Transverse colon (tissue), 4 donors: ENCODE results near the gene DIS3L2. TPM values are rescaled to one million over a fixed set of nuclear protein-coding genes. Genes with fewer than 3 reads are reported as not detected.

Experiments used
- DNase-seq: peaks from one replicate; pipeline ENCODE4 v3.0.0-alpha.2; 2019
- H3K27ac ChIP-seq, 4 donors: fragments of 200-600 bp; sonication (generic); 2 replicates each; pipeline ENCODE4 v1.5.1; 2016 to 2018; ENCODE audit warnings: inconsistent platforms in 4 of 4
- H3K27me3 ChIP-seq: fragments of 200-600 bp; sonication (generic); 2 replicates; pipeline ENCODE4 v1.5.1; 2017; ENCODE audit warnings: inconsistent platforms
- H3K36me3 ChIP-seq, 4 donors: fragments of 200-600 bp; sonication (generic); 2 replicates each; pipeline ENCODE4 v1.5.1; 2017 to 2019; ENCODE audit warnings: inconsistent platforms in 4 of 4
- H3K4me1 ChIP-seq, 4 donors: fragments of 200-600 bp; sonication (generic); 2 replicates each; pipeline ENCODE4 v1.5.1; 2017 to 2020; ENCODE audit warnings: inconsistent platforms in 4 of 4
- H3K4me3 ChIP-seq, 4 donors: fragments of 200-600 bp; sonication (generic); 1 replicate in 1 of 4; 2 replicates in 3 of 4; pipeline versions ENCODE4 v1.5.1 to v1.6.1; 2017 to 2019; ENCODE audit warnings: inconsistent platforms in 4 of 4
- H3K9me3 ChIP-seq, 2 donors: fragments of 200-600 bp; sonication (generic); 2 replicates each; pipeline ENCODE4 v1.5.1; 2017 to 2019; ENCODE audit warnings: inconsistent platforms in 2 of 2
- EP300 ChIP-seq: sonication (generic); formaldehyde crosslinking; IDR thresholded peaks from one replicate; pipeline ENCODE4 v1.6.1; 2017; ENCODE audit warnings: antibody characterized with exemption, low read depth
- POLR2A ChIP-seq: fragments of 450-650 bp; IDR thresholded peaks from one replicate; pipeline ENCODE4 v1.6.1; 2016; ENCODE audit warnings: antibody characterized with exemption, mild to moderate bottlenecking, moderate library complexity
- POLR2AphosphoS5 ChIP-seq, 3 donors: sonication (generic); formaldehyde crosslinking; IDR thresholded peaks; one replicate each; pipeline ENCODE4 v1.6.1; 2016; ENCODE audit warnings: antibody characterized with exemption in 3 of 3
- WGBS, 2 donors: methylation state at CpG; one replicate each; pipeline ENCODE4 v1.1.5; 2018; ENCODE audit warnings: low coverage in 1 of 2; 5-methylcytosine and 5-hydroxymethylcytosine counted together
- in situ Hi-C, 4 donors: fragments of 200-750 bp; cut with MboI; loops; one replicate each; pipeline versions ENCODE4 v1.15.0 to v1.15.1; 2017; ENCODE audit warnings: low sequenced_read_pairs in 3 of 4, low pct_ligation_motif_present in 1 of 4, low pct_unique_long_range_greater_than_20kb in 1 of 4
- intact Hi-C: fragments of 100-400 bp; cut with DNase I; formaldehyde crosslinking; loops from one replicate; pipeline ENCODE4 v1.15.1; 2023; ENCODE audit warnings: low total_unique reads
- total RNA-seq, 4 donors: library from RNA; depleted of rRNA; stranded (reverse); fragments of >200 nt; gene quantifications; one replicate each; pipeline ENCODE4 v1.1.0, GENCODE V29; 2016
- TF ChIP-seq, protein P1 (sequence below), 5 experiments: fragments of 200-600 bp in 3 of 5; fragments of 450-650 bp in 2 of 5; sonication (generic) in 3 of 5; IDR thresholded peaks; 1 replicate in 2 of 5; 2 replicates in 3 of 5; pipeline ENCODE4 v1.5.1; 2016 to 2017; ENCODE audit warnings: antibody characterized with exemption in 5 of 5, inconsistent platforms in 3 of 5, mild to moderate bottlenecking in 2 of 5, moderate library complexity in 1 of 5

Gene DIS3L2
- total RNA-seq, 4 donors from 2014 or later = 24.7 to 99.9 (median 51.2) TPM

DNA sequence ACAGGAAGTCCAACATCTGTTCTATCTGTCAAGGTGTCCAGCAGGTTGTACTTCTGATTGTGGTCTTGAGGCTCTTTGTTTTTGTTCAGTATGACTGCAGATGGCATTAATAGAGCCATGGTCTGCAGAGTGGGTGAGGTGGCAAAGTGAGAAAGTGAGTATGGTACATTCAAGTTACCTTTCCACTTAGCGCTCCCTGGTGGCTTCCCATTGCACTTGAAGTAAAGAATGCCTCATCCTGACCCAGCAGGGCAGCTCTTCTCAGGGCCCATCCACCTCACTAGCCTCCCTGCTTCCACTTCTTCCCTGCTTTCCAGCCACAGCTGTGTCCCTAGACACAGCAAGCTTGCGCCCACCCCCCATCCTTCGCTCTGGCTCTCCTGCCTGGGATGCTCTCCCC lies 269.0 kb downstream of the DIS3L2 start:
- WGBS, 2 donors = 97 to 100% methylated on average over 2 to 3 of the region's 3 CpGs
- Histone ChIP-seq H3K4me3 (no peak overlapping the region), H3K9me3 (no peaks in the 10 kb centered on the region), H3K27ac (no peak overlapping the region), H3K27me3 (no peaks in the 10 kb centered on the region), H3K36me3 (no peaks in the 10 kb centered on the region), H3K4me1 (peaks cover 0 to 19% (median 12%) of the 10 kb centered on the region in 4 donors)
- intact Hi-C loops (no loop called here), in situ Hi-C loops (no loop called here)
- TF ChIP-seq POLR2AphosphoS5 (IDR thresholded peaks at IDR 0.05) = no peak
- no peak for TF ChIP-seq EP300
- TF ChIP-seq, protein P1, sequence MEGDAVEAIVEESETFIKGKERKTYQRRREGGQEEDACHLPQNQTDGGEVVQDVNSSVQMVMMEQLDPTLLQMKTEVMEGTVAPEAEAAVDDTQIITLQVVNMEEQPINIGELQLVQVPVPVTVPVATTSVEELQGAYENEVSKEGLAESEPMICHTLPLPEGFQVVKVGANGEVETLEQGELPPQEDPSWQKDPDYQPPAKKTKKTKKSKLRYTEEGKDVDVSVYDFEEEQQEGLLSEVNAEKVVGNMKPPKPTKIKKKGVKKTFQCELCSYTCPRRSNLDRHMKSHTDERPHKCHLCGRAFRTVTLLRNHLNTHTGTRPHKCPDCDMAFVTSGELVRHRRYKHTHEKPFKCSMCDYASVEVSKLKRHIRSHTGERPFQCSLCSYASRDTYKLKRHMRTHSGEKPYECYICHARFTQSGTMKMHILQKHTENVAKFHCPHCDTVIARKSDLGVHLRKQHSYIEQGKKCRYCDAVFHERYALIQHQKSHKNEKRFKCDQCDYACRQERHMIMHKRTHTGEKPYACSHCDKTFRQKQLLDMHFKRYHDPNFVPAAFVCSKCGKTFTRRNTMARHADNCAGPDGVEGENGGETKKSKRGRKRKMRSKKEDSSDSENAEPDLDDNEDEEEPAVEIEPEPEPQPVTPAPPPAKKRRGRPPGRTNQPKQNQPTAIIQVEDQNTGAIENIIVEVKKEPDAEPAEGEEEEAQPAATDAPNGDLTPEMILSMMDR (IDR thresholded peaks at IDR 0.05) = peak in 1 of 5 experiments; percentile 8
- no peak for TF ChIP-seq POLR2A
- DNase-seq = peak; percentile 26

GRCh38 chr2:232231554-232231953 lies 270.0 kb downstream of the DIS3L2 start:
- no peak for DNase-seq
- H3K9me3 ChIP-seq = no peaks in the 10 kb centered on the region

GRCh38 chr2:232232915-232233314 lies 271.4 kb downstream of the DIS3L2 start:
- no peak for TF ChIP-seq POLR2A
- TF ChIP-seq, protein P1 (IDR thresholded peaks at IDR 0.05) = no peak
- TF ChIP-seq POLR2AphosphoS5 (IDR thresholded peaks at IDR 0.05) = no peak
- TF ChIP-seq EP300 = no peak
- 88 to 95% methylated on average over 2 of the region's 2 CpGs for WGBS, 2 donors
- intact Hi-C loops (no loop called here), in situ Hi-C loops (no loop called here)
- H3K9me3 ChIP-seq = no peaks in the 10 kb centered on the region
- no peak overlapping the region for H3K4me3 ChIP-seq
- no peaks in the 10 kb centered on the region for H3K36me3 ChIP-seq
- H3K4me1 ChIP-seq = peaks cover 5 to 27% (median 18%) of the 10 kb centered on the region in 4 donors
- no peaks in the 10 kb centered on the region for H3K27me3 ChIP-seq
- H3K27ac ChIP-seq = no peak overlapping the region
- DNase-seq = no peak

More at GRCh38 chr2:232231554-232231953, 270.0 kb downstream of the DIS3L2 start:
- H3K27ac ChIP-seq = no peak overlapping the region
- no peak overlapping the region for H3K4me3 ChIP-seq
- TF ChIP-seq POLR2AphosphoS5 (IDR thresholded peaks at IDR 0.05) (no peak), EP300 (no peak), POLR2A (no peak)
- TF ChIP-seq, protein P1 (IDR thresholded peaks at IDR 0.05) = no peak
- intact Hi-C loops (no loop called here), in situ Hi-C loops (no loop called here)
- WGBS, 2 donors = 80% methylated on average over 4 of the region's 4 CpGs; no CpG with 5 or more reads in 1 of the 2 donors
- peaks cover 5 to 27% (median 19%) of the 10 kb centered on the region in 4 donors for H3K4me1 ChIP-seq
- no peaks in the 10 kb centered on the region for H3K27me3 ChIP-seq
- H3K36me3 ChIP-seq = no peaks in the 10 kb centered on the region

DNA sequence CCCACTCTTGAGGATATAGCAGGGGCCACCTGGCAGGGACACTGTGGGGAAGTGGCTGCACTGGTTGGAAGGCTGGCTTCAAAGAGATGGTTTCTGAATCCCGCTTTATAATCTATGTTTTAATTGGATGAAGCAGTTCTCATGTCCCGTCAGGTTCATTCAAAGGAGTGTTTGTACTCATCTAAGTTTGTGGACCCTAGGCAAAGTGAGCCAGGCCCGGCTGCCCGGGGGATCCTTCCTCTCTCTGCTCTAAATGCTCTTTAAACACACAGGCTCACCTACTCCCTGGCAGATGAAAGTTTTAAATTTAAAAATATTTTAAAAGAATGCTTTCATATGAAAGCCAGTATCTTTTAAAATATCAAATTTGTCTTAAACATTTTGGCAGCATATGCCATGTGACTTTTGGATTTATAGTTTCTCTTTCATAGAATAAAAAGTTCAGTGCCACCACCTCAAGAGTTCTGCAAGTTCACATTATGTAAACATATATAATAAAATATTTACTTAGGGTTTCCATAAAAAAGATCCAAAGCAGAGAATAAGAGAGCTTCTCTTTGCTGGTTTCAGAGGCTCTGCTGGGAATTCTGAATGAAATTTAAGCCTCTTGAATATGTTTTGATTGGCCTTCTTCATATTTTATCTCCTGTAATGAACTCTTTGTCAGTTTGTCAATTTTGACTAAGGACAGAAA lies 273.6 kb downstream of the DIS3L2 start:
- no peak for DNase-seq
- Histone ChIP-seq H3K4me3 (no peak overlapping the region), H3K27me3 (no peaks in the 10 kb centered on the region), H3K9me3 (no peaks in the 10 kb centered on the region), H3K27ac (no peak overlapping the region), H3K36me3 (peaks cover 0 to 6% (median 0%) of the 10 kb centered on the region in 4 donors), H3K4me1 (peaks cover 5 to 19% (median 17%) of the 10 kb centered on the region in 4 donors)
- TF ChIP-seq POLR2AphosphoS5 (IDR thresholded peaks at IDR 0.05) (no peak), POLR2A (no peak), EP300 (no peak)
- TF ChIP-seq, protein P1 (IDR thresholded peaks at IDR 0.05) = no peak
- in situ Hi-C loops = no loop called here
- WGBS, 2 donors = 54% methylated on average over 4 of the region's 4 CpGs; no CpG with 5 or more reads in 1 of the 2 donors
- intact Hi-C loops = no loop called here
